IPS DF 19.7 (cell line): ENCODE data around the gene TMEM163.

Source experiments
- DNase-seq: peaks from one replicate; pipeline ENCODE4 v3.0.0-alpha.2; 2013; ENCODE audit warnings: low read depth, low spot score

Gene TMEM163

GRCh38 chr2:134410831-134411231 is 308.0 kb downstream of the TMEM163 start:
- no peak for DNase-seq

GRCh38 chr2:134410006-134410405 is 308.8 kb downstream of the TMEM163 start:
- no peak for DNase-seq

GRCh38 chr2:134408791-134409190 is 310.0 kb downstream of the TMEM163 start:
- no peak for DNase-seq

- no peak for DNase-seq
Measured at GRCh38 chr2:134408386-134408785, 310.4 kb downstream of the TMEM163 start.

- DNase-seq = no peak
Measured at GRCh38 chr2:134407154-134407890, 311.5 kb downstream of the TMEM163 start.

- DNase-seq = no peak
Measured at GRCh38 chr2:134406736-134407135, 312.1 kb downstream of the TMEM163 start.

GRCh38 chr2:134406311-134406710 is 312.5 kb downstream of the TMEM163 start:
- DNase-seq = no peak
